ENCODE data around the gene WTIP. TPM values are rescaled to one million over a fixed set of nuclear protein-coding genes. Genes with fewer than 3 reads are reported as not detected.

The WTIP gene
- total RNA-seq, 1 donor from 2014 or later = 127 TPM

DNA sequence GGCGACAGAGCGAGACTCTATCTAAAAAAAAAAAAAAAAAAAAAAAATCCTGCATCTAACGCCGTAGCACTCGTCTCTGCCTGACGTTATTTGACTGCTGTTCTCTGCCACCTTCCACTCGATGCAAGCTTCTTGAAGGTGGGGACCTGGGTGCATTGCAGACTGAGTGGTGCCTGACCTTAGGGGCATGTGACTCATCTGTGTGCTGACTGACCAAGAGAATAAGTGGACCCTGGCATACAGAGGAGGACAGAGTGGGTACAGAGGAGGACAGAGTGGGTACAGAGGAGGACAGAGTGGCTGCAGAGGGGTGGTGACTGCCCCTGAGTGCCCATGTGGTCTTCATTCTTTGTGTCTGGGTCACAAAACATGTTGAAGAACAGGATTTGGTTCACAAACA is 7.6 kb downstream of the WTIP start:
- Histone ChIP-seq H3K4me3 (no peak overlapping the region), H3K36me3 (peaks cover 13 to 42% of the 10 kb centered on the region in 2 donors), H3K27ac (no peak overlapping the region), H3K9me3 (no peaks in the 10 kb centered on the region), H3K27me3 (no peaks in the 10 kb centered on the region), H3K4me1 (peaks cover 6 to 11% of the 10 kb centered on the region in 2 donors)
- intact Hi-C loops (cut with DNase I) = loop anchor here (10.0 kb wide), 2 partner anchors 234 to 314 kb away; partner anchors contain the start of genes GARRE1 and LSM14A
- TF ChIP-seq CTCF (IDR thresholded peaks at IDR 0.05) = no peak
- no peak for DNase-seq (ENCODE audit: low spot score in 2 of 2)

DNA sequence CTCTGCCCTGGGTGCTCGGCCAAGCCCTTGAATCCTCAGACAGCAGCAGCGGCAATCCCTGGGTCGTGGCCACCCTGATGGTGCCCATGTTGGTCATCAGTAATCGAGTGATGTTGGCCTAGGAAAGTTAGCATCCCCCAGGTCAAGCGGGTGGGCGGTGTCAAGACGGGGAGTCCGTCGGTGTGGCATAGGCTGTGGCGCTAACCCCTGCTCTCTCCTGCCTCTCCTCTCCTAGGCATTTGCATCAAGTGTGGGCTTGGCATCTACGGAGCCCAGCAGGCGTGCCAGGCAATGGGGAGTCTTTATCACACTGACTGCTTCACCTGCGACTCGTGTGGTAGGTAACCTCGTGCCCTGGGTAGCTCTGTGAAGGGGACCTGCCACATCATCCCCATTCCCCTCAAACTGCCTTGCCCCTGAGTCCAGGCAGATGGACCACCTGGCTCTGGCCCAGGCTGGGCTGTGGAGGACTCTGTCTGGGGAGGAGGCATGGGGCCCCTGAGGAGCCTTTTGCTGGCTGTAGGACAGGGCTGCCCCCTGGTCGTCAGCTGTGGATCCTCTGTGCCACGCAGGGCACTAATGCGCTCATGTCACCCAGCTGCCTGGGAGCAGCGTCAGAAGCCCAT is 8.7 kb downstream of the WTIP start:
- Histone ChIP-seq H3K4me1 (peaks cover 0 to 6% of the 10 kb centered on the region in 2 donors), H3K4me3 (no peak overlapping the region), H3K27ac (no peak overlapping the region), H3K9me3 (no peaks in the 10 kb centered on the region), H3K36me3 (peaks cover 24 to 53% of the 10 kb centered on the region in 2 donors), H3K27me3 (no peaks in the 10 kb centered on the region)
- intact Hi-C loops (cut with DNase I) = no loop called here
- DNase-seq (ENCODE audit: low spot score in 2 of 2) = no peak
- no peak for TF ChIP-seq CTCF (IDR thresholded peaks at IDR 0.05)

GRCh38 chr19:34493038-34493648 is 11.6 kb downstream of the WTIP start:
- H3K4me3 ChIP-seq = no peak overlapping the region
- H3K9me3 ChIP-seq = no peaks in the 10 kb centered on the region
- no peak for DNase-seq (ENCODE audit: low spot score in 2 of 2)
- H3K27me3 ChIP-seq = no peaks in the 10 kb centered on the region
- intact Hi-C loops (cut with DNase I) = no loop called here
- no peak overlapping the region for H3K27ac ChIP-seq
- H3K36me3 ChIP-seq = peaks cover 52 to 82% of the 10 kb centered on the region in 2 donors
- TF ChIP-seq CTCF (IDR thresholded peaks at IDR 0.05) = no peak
- no peaks in the 10 kb centered on the region for H3K4me1 ChIP-seq

- TF ChIP-seq CTCF (IDR thresholded peaks at IDR 0.05) = no peak
- Histone ChIP-seq H3K27ac (peak overlapping the region in 1 of 2 donors; percentile 40), H3K4me1 (no peaks in the 10 kb centered on the region), H3K4me3 (no peak overlapping the region), H3K9me3 (no peaks in the 10 kb centered on the region), H3K36me3 (peaks cover 54 to 87% of the 10 kb centered on the region in 2 donors), H3K27me3 (no peaks in the 10 kb centered on the region)
- intact Hi-C loops (cut with DNase I) = no loop called here
- no peak for DNase-seq (ENCODE audit: low spot score in 2 of 2)
These were observed 12.1 kb downstream of the WTIP start for GRCh38 chr19:34493649-34494044.

DNA sequence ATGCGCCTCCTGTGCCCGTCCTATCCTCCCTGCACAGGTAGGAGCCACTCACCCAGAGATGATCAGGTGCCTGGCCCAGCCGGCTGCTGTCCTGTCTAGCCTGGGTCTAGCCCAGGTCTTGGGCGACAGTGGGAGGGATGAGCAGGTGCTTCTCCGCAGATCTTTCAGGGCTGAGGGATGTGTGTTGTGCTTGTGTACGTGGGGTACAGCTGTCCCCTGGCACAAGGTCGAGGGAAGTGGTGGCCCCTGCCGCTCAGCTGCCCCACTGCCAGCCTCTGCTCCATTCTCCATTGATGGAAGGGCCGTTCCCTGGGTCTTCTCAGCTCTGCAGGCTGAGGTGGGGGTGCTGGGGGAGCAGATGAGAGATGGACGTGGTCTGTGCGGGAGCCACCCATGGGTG is 13.0 kb downstream of the WTIP start:
- Histone ChIP-seq H3K27me3 (no peaks in the 10 kb centered on the region), H3K27ac (no peak overlapping the region), H3K4me1 (no peaks in the 10 kb centered on the region), H3K4me3 (no peak overlapping the region), H3K36me3 (peaks cover 60 to 93% of the 10 kb centered on the region in 2 donors), H3K9me3 (no peaks in the 10 kb centered on the region)
- intact Hi-C loops (cut with DNase I) = no loop called here
- no peak for DNase-seq (ENCODE audit: low spot score in 2 of 2)
- TF ChIP-seq CTCF (IDR thresholded peaks at IDR 0.05) = no peak
